Measurements from ENCODE around the gene RRAGC. TPM values are rescaled to one million over a fixed set of nuclear protein-coding genes. Genes with fewer than 3 reads are reported as not detected.

Gene RRAGC
- total RNA-seq, 4 donors from 2014 or later, result 18.3 to 25.3 (median 20.4) TPM

- peaks cover 70% of the 10 kb centered on the region for H3K27me3 ChIP-seq
- WGBS, result 56% methylated on average over 10 of the region's 10 CpGs
- TF ChIP-seq EP300 (IDR thresholded peaks at IDR 0.05) (no peak), CTCF (IDR thresholded peaks at IDR 0.05) (no peak), POLR2AphosphoS5 (IDR thresholded peaks at IDR 0.05) (no peak), POLR2A (IDR thresholded peaks at IDR 0.05) (no peak)
- no peak for DNase-seq (ENCODE audit: low spot score in 2 of 2)
- no peak overlapping the region for H3K4me3 ChIP-seq
- peaks cover 21% of the 10 kb centered on the region for H3K4me1 ChIP-seq
- H3K36me3 ChIP-seq, result no peaks in the 10 kb centered on the region
- no peak overlapping the region for H3K27ac ChIP-seq
- H3K9me3 ChIP-seq, result no peaks in the 10 kb centered on the region
Measured at GRCh38 chr1:38819040-38819439, 40.5 kb downstream of the RRAGC start.

- Histone ChIP-seq H3K27ac (no peak overlapping the region), H3K4me3 (peak overlapping the region; percentile 43), H3K36me3 (no peaks in the 10 kb centered on the region), H3K4me1 (peaks cover 21% of the 10 kb centered on the region), H3K27me3 (peaks cover 75% of the 10 kb centered on the region), H3K9me3 (no peaks in the 10 kb centered on the region)
- peak; percentile 33 to 90 for TF ChIP-seq CTCF (IDR thresholded peaks at IDR 0.05)
- no peak for TF ChIP-seq POLR2A (IDR thresholded peaks at IDR 0.05)
- TF ChIP-seq EP300 (IDR thresholded peaks at IDR 0.05), result no peak
- TF ChIP-seq POLR2AphosphoS5 (IDR thresholded peaks at IDR 0.05), result no peak
- 0% methylated on average over 10 of the region's 70 CpGs for WGBS
- no peak for DNase-seq (ENCODE audit: low spot score in 2 of 2)
Measured at GRCh38 chr1:38818175-38818976, 41.2 kb downstream of the RRAGC start.

- H3K27ac ChIP-seq, result no peak overlapping the region
- 94% methylated on average over 4 of the region's 45 CpGs for WGBS
- DNase-seq (ENCODE audit: low spot score in 2 of 2), result no peak
- TF ChIP-seq EP300 (IDR thresholded peaks at IDR 0.05), result no peak
- no peak for TF ChIP-seq POLR2A (IDR thresholded peaks at IDR 0.05)
- no peak for TF ChIP-seq POLR2AphosphoS5 (IDR thresholded peaks at IDR 0.05)
- no peak for TF ChIP-seq CTCF (IDR thresholded peaks at IDR 0.05)
- H3K27me3 ChIP-seq, result peaks cover 73% of the 10 kb centered on the region
- no peaks in the 10 kb centered on the region for H3K9me3 ChIP-seq
- H3K36me3 ChIP-seq, result no peaks in the 10 kb centered on the region
- peak overlapping the region; percentile 43 for H3K4me3 ChIP-seq
- H3K4me1 ChIP-seq, result peaks cover 21% of the 10 kb centered on the region
Measured at GRCh38 chr1:38817267-38818174, 42.1 kb downstream of the RRAGC start.

- Histone ChIP-seq H3K36me3 (no peaks in the 10 kb centered on the region), H3K27me3 (peaks cover 78% of the 10 kb centered on the region), H3K9me3 (no peaks in the 10 kb centered on the region), H3K4me3 (no peak overlapping the region), H3K27ac (no peak overlapping the region), H3K4me1 (peaks cover 21% of the 10 kb centered on the region)
- no peak for DNase-seq (ENCODE audit: low spot score in 2 of 2)
- TF ChIP-seq POLR2A (IDR thresholded peaks at IDR 0.05) (no peak), POLR2AphosphoS5 (IDR thresholded peaks at IDR 0.05) (no peak), EP300 (IDR thresholded peaks at IDR 0.05) (no peak), CTCF (IDR thresholded peaks at IDR 0.05) (no peak)
- 17% methylated on average over 15 of the region's 36 CpGs for WGBS
Measured at GRCh38 chr1:38815903-38816627, 43.5 kb downstream of the RRAGC start.

Measured in suprapubic skin (tissue), 4 donors.